H1 (cell line): ENCODE results near the gene SLC4A11. TPM values are rescaled to one million over a fixed set of nuclear protein-coding genes. Genes with fewer than 3 reads are reported as not detected.

ENCODE experiments used
- ATF3 ChIP-seq: IDR thresholded peaks from 2 replicates; pipeline ENCODE4 v1.6.1; 2011; ENCODE audit warnings: low read depth, mild to moderate bottlenecking, low read length; ENCODE audit not compliant: insufficient read depth
- CBX8 ChIP-seq: fragments of 300-800, 300-1000 bp; sonication (generic); IDR thresholded peaks from 2 replicates; pipeline ENCODE4 v1.7.1; 2016; ENCODE audit warnings: low read depth, low read length, borderline replicate concordance
- CHD7 ChIP-seq: fragments of 300-600 bp; sonication (generic); IDR thresholded peaks from 2 replicates; pipeline ENCODE4 v1.7.1; 2012; ENCODE audit warnings: low read length, moderate library complexity, mild to moderate bottlenecking, inconsistent platforms; ENCODE audit not compliant: insufficient replicate concordance
- KDM1A ChIP-seq: fragments of 200-600, 300-600 bp; sonication (generic); IDR thresholded peaks from 2 replicates; pipeline ENCODE4 v1.7.1; 2016; ENCODE audit warnings: mild to moderate bottlenecking, low read length, borderline replicate concordance
- POLR2AphosphoS5 ChIP-seq: IDR thresholded peaks from 2 replicates; pipeline ENCODE4 v1.6.1; 2011; ENCODE audit warnings: low read depth, low read length
- RBBP5 ChIP-seq: IDR thresholded peaks from 2 replicates; pipeline ENCODE4 v1.7.1; 2012; ENCODE audit warnings: low read depth, mild to moderate bottlenecking, inconsistent platforms, low read length, moderate library complexity, borderline replicate concordance
- RNF2 ChIP-seq: fragments of 200-900, 300-1000 bp; sonication (generic); IDR thresholded peaks from 2 replicates; pipeline ENCODE4 v1.7.1; 2016; ENCODE audit warnings: borderline replicate concordance, low read depth, mild to moderate bottlenecking, antibody characterized with exemption, low read length; ENCODE audit not compliant: poor library complexity, severe bottlenecking; ENCODE audit errors: missing control alignments
- RXRA ChIP-seq: IDR thresholded peaks from 2 replicates; pipeline ENCODE4 v1.6.1; 2011; ENCODE audit warnings: low read depth, mild to moderate bottlenecking, low read length, moderate library complexity; ENCODE audit not compliant: insufficient read depth
- SP1 ChIP-seq: IDR thresholded peaks from 2 replicates; pipeline ENCODE4 v1.6.1; 2011; ENCODE audit warnings: low read depth, low read length
- polyA plus RNA-seq, 7 experiments: library from polyadenylated mRNA; depleted of rRNA in 3 of 7; stranded (reverse) in 5 of 7; unstranded in 2 of 7; fragments of >200 nt in 5 of 7; fragments of 200-250 nt in 2 of 7; gene quantifications; 1 replicate in 5 of 7; 2 replicates in 1 of 7; 4 replicates in 1 of 7; pipeline versions ENCODE4 v1.2.1 to v1.2.3, GENCODE V29; 2011 to 2013; ENCODE audit warnings: missing spikeins in 2 of 7, mixed read lengths in 2 of 7
- total RNA-seq: library from RNA; stranded (reverse); fragmentation: NEBNext Ultra II Directional; extraction: Animal tissue kit (Norgen Biotek cat#: 25700); gene quantifications from 2 replicates; pipeline ENCODE4 v1.2.1, GENCODE V29; 2021

Gene SLC4A11
- total and polyA plus RNA-seq, 2 of the 8 experiments (the other 6 are each of a cell fraction or from before 2014, with no cell fraction given): 11.9 to 32.3 TPM

- TF ChIP-seq KDM1A: no peak
- TF ChIP-seq RXRA: no peak
- TF ChIP-seq ATF3: no peak
- TF ChIP-seq RBBP5: peak; percentile 74; the same call in 1 of the 2 replicates
- TF ChIP-seq SP1: no peak
- no peak for TF ChIP-seq CBX8
- no peak for TF ChIP-seq RNF2
- TF ChIP-seq POLR2AphosphoS5: no peak
- TF ChIP-seq CHD7: no peak
Measured at GRCh38 chr20:3209257-3209945, 29.6 kb downstream of the SLC4A11 start, which contains the start of gene ITPA (continued).
